ENCODE measurements around the gene PARVA. TPM values are rescaled to one million over a fixed set of nuclear protein-coding genes. Genes with fewer than 3 reads are reported as not detected.

The PARVA gene
- total RNA-seq, 1 experiment from 2014 or later, result 18.1 TPM

DNA sequence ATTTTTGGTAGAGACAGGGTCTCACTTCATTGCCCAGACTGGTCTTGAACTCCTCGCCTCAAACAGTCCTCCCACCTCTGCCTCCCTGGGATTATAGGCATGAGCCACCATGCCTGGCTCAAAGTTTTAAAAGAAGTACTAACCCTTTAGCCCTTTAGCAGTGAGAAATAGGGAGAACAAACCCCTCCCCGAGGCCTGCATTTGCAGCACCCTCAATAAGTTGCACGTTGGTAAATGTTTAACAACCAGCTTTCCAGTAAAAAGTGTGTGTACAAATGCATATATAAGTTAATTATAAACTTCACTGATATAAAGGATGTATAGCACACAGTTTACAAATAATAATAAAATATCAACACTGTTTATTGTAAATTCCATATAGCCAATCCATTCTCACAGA, 51.8 kb downstream of the PARVA start:
- H3K79me2 ChIP-seq (ENCODE audit: insufficient read depth, low read length), result no peaks in the 10 kb centered on the region

More for the DNA sequence above, 51.8 kb downstream of the PARVA start:
- H3K36me3 Mint-ChIP-seq (ENCODE audit: insufficient read depth in 1 of 3, low read depth in 3 of 3), result no peaks in the 10 kb centered on the region
- Histone ChIP-seq H3K56ac (ENCODE audit: insufficient read length, low read depth, low read length) (no peak overlapping the region), H3K14ac (ENCODE audit: insufficient read depth, low read length) (no peak overlapping the region), H3K23ac (ENCODE audit: insufficient read length, low read depth, low read length) (no peak overlapping the region), H2AFZ (ENCODE audit: low read length) (no peak overlapping the region), H2AK5ac (ENCODE audit: insufficient read length, low read length) (no peak overlapping the region), H3K27ac (ENCODE audit: insufficient read length, low read depth, low read length) (no peak overlapping the region), H3K18ac (ENCODE audit: insufficient read length, low read depth, low read length) (no peak overlapping the region), H3T11ph (ENCODE audit: low read length) (no peak overlapping the region), H3K4ac (ENCODE audit: low read depth, low read length) (no peak overlapping the region), H4K8ac (replicated peaks; ENCODE audit: insufficient read length, low read depth, low read length) (no peak overlapping the region), H2BK120ac (ENCODE audit: low read depth, low read length, poor library complexity, severe bottlenecking) (no peak overlapping the region), H3K27me3 (ENCODE audit: insufficient read depth, low read length) (no peaks in the 10 kb centered on the region), H2BK12ac (ENCODE audit: insufficient read length, low read depth, low read length) (no peak overlapping the region), H4K91ac (ENCODE audit: insufficient read length, low read depth, low read length) (no peak overlapping the region), H3K4me1 (ENCODE audit: insufficient read depth, low read length) (no peaks in the 10 kb centered on the region), H3K9me3 (ENCODE audit: control insufficient read depth, low read depth, low read length) (no peaks in the 10 kb centered on the region), H2BK20ac (ENCODE audit: low read depth, low read length, poor library complexity, severe bottlenecking) (no peak overlapping the region), H4K20me1 (ENCODE audit: control insufficient read depth, insufficient read depth, insufficient read length) (no peaks in the 10 kb centered on the region), H4K5ac (ENCODE audit: insufficient read length, low read depth, low read length) (no peak overlapping the region), H3K9ac (ENCODE audit: extremely low read depth, insufficient read length, low read length) (no peak overlapping the region), H2BK15ac (ENCODE audit: low read depth, low read length) (no peak overlapping the region), H3K4me2 (ENCODE audit: insufficient read depth, insufficient read length, low read length) (no peak overlapping the region), H2BK5ac (ENCODE audit: insufficient read length, low read length) (no peak overlapping the region), H3K23me2 (ENCODE audit: insufficient read length, low read depth, low read length, poor library complexity, severe bottlenecking) (no peaks in the 10 kb centered on the region), H3K79me1 (ENCODE audit: insufficient read depth, low read depth, low read length, poor library complexity, severe bottlenecking) (no peaks in the 10 kb centered on the region)
- no peaks in the 10 kb centered on the region for H3K27me3 Mint-ChIP-seq (ENCODE audit: low read depth)
- TF ChIP-seq, protein P1, sequence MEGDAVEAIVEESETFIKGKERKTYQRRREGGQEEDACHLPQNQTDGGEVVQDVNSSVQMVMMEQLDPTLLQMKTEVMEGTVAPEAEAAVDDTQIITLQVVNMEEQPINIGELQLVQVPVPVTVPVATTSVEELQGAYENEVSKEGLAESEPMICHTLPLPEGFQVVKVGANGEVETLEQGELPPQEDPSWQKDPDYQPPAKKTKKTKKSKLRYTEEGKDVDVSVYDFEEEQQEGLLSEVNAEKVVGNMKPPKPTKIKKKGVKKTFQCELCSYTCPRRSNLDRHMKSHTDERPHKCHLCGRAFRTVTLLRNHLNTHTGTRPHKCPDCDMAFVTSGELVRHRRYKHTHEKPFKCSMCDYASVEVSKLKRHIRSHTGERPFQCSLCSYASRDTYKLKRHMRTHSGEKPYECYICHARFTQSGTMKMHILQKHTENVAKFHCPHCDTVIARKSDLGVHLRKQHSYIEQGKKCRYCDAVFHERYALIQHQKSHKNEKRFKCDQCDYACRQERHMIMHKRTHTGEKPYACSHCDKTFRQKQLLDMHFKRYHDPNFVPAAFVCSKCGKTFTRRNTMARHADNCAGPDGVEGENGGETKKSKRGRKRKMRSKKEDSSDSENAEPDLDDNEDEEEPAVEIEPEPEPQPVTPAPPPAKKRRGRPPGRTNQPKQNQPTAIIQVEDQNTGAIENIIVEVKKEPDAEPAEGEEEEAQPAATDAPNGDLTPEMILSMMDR (conservative IDR thresholded peaks at IDR 0.05), result no peak
- no peak overlapping the region for H3K4me3 Mint-ChIP-seq
- DNase-seq, result no peak
- no peaks in the 10 kb centered on the region for H3K9me3 Mint-ChIP-seq
- no peak overlapping the region for H3K27ac Mint-ChIP-seq
- H3K4me1 Mint-ChIP-seq, result peaks cover 3 to 7% of the 10 kb centered on the region in 2 experiments; a peak in 2 of 4 replicates
- WGBS (ENCODE audit: extremely low coverage, insufficient read length, low lambda C conversion rate), result no CpG with 5 or more reads among the region's 3 CpGs
